Right lobe of liver (tissue), 6 donors: ENCODE data around the gene ABCB10. TPM values are rescaled to one million over a fixed set of nuclear protein-coding genes. Genes with fewer than 3 reads are reported as not detected.

Experiments
- ATAC-seq, 4 donors: fragments of 200-7000 bp; cut with Tn5 transposase; one replicate each; pipeline ENCODE4 v1.9.1; 2020; ENCODE audit warnings: mild to moderate bottlenecking in 4 of 4, moderate library complexity in 4 of 4
- DNase-seq, 3 donors: peaks; one replicate each; pipeline ENCODE4 v3.0.0-alpha.2; 2020
- H3K27ac ChIP-seq, 3 donors: fragments of 200-600 bp; one replicate each; pipeline ENCODE4 v1.8.0; 2022
- H3K27me3 ChIP-seq, 2 donors: fragments of 200-600 bp; one replicate each; pipeline ENCODE4 v1.8.0; 2022
- H3K36me3 ChIP-seq, 4 donors: fragments of 200-600 bp; sonication (generic) in 1 of 4; one replicate each; pipeline versions ENCODE4 v1.5.1 to v1.8.0; 2017 to 2022; ENCODE audit warnings: control low read depth in 1 of 4
- H3K4me1 ChIP-seq, 4 donors: fragments of 200-600 bp; sonication (generic) in 1 of 4; one replicate each; pipeline versions ENCODE4 v1.5.1 to v1.8.0; 2017 to 2022; ENCODE audit warnings: control low read depth in 1 of 4
- H3K4me3 ChIP-seq, 3 donors: fragments of 200-600 bp; one replicate each; pipeline ENCODE4 v1.8.0; 2022
- H3K9me3 ChIP-seq, 4 donors: fragments of 200-600 bp; sonication (generic) in 1 of 4; one replicate each; pipeline versions ENCODE4 v1.5.1 to v1.8.0; 2017 to 2022; ENCODE audit warnings: control low read depth in 1 of 4
- CTCF ChIP-seq, 4 donors: fragments of 200-600 bp in 3 of 4; fragments of 450-650 bp in 1 of 4; IDR thresholded peaks; one replicate each; pipeline versions ENCODE4 v1.5.1 to v1.8.0; 2016 to 2022; ENCODE audit warnings: antibody characterized with exemption in 4 of 4, mild to moderate bottlenecking in 2 of 4
- POLR2A ChIP-seq: fragments of 450-650 bp; IDR thresholded peaks from one replicate; pipeline ENCODE4 v1.6.1; 2017; ENCODE audit warnings: antibody characterized with exemption, mild to moderate bottlenecking
- WGBS: methylation state at CpG from one replicate; pipeline ENCODE4 v1.1.6; 2018; ENCODE audit warnings: low coverage, low lambda C conversion rate; ENCODE audit not compliant: insufficient coverage; ENCODE audit errors: missing lambda C conversion rate; 5-methylcytosine and 5-hydroxymethylcytosine counted together
- intact Hi-C, 2 donors: fragments of 100-400 bp; cut with DNase I; formaldehyde crosslinking; loops; one replicate each; pipeline versions ENCODE4 v1.11.2 to v1.14.1; 2022
- total RNA-seq, 6 experiments: library from RNA; depleted of rRNA in 2 of 6; stranded (reverse); fragments of >200 nt in 2 of 6; fragmentation: NEBNext Ultra II Directional in 3 of 6; extraction: Animal tissue kit (Norgen Biotek cat#: 25700) in 3 of 6; gene quantifications; one replicate each; pipeline versions ENCODE4 v1.1.0 to v1.2.4, GENCODE V29; 2016 to 2023
- donor health status: DM: no; HTN: yes; CAD: no.
- donor health status: DM: no; HTN: no; CAD: no.
- donor health status: DM: no; HTN: no; CAD: no.
- donor health status: DM: no; HTN: yes; CAD: no.
- donor health status: DM: no; HTN: yes; CAD: no.

Gene ABCB10
- total RNA-seq, 6 experiments from 2014 or later, result 12.9 to 16.2 (median 13.7) TPM

DNA sequence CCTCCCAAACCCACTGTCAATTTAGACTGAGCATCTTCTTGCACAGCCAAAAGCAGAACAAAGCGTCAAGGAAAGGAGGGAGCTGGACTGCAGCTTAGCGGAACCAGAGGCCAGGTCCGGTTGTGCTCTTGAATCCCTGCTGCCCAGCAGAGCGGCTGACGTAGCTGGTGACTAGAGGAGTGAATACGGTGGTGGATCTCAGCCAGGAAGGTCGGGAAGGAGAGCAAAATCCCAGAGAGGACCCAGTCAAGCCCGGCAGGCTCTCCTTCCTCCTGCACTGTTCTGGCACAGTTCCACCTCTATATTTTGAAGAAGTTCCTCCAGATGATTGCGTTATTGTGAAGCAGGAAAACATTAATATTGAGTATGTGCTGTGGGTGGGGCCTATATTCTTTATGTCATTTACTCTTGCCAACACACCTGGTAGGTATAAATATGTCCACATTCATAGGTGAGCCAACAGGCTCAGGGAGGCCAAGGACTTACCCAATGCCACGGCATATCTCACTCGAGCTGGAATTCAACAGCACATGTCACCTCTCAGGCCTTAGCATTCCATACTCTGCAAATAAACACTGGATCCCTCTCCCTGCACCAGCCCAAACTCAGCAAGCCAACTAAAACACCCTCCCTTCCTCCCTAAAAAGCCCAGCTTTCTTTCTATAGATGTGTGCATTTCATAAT is 23.6 kb upstream of the ABCB10 start:
- H3K36me3 ChIP-seq, result no peaks in the 10 kb centered on the region
- no peak overlapping the region for H3K27ac ChIP-seq
- peak; percentile 36 to 73 (median 53) for ATAC-seq
- intact Hi-C loops, result no loop called here
- peak in 1 of 3 donors; percentile 68 for DNase-seq
- 38% methylated on average over 10 of the region's 11 CpGs for WGBS
- no peaks in the 10 kb centered on the region for H3K4me1 ChIP-seq
- H3K4me3 ChIP-seq, result no peak overlapping the region
- H3K9me3 ChIP-seq, result no peaks in the 10 kb centered on the region
- no peak for TF ChIP-seq POLR2A
- no peaks in the 10 kb centered on the region for H3K27me3 ChIP-seq

- H3K9me3 ChIP-seq, result no peaks in the 10 kb centered on the region
- H3K27ac ChIP-seq, result no peak overlapping the region
- H3K4me3 ChIP-seq, result no peak overlapping the region
- no peaks in the 10 kb centered on the region for H3K36me3 ChIP-seq
- intact Hi-C loops, result no loop called here
- TF ChIP-seq POLR2A, result no peak
- no peak for TF ChIP-seq CTCF (IDR thresholded peaks at IDR 0.05)
- DNase-seq (no peak), ATAC-seq (peak in 1 of 4 donors; percentile 53)
- WGBS, result 22% methylated on average over 3 of the region's 3 CpGs
- no peaks in the 10 kb centered on the region for H3K4me1 ChIP-seq
- H3K27me3 ChIP-seq, result no peaks in the 10 kb centered on the region
Measured at GRCh38 chr1:229581485-229581884, 23.0 kb upstream of the ABCB10 start.

- WGBS, result 19% methylated on average over 8 of the region's 9 CpGs
- Histone ChIP-seq H3K36me3 (no peaks in the 10 kb centered on the region), H3K4me3 (no peak overlapping the region), H3K27ac (peak overlapping the region in 1 of 3 donors; percentile 8), H3K27me3 (no peaks in the 10 kb centered on the region), H3K9me3 (no peaks in the 10 kb centered on the region), H3K4me1 (no peaks in the 10 kb centered on the region)
- ATAC-seq (peak; percentile 72 to 83 (median 82)), DNase-seq (peak in 2 of 3 donors; percentile 40 to 54)
- intact Hi-C loops, result loop anchor here in 1 of 2 donors (10.0 kb wide), 1 partner anchor 46 kb away; the partner anchor contains the start of genes TAF5L and URB2
- TF ChIP-seq CTCF (IDR thresholded peaks at IDR 0.05), result no peak
- TF ChIP-seq POLR2A, result no peak
Measured at GRCh38 chr1:229579059-229579673, 20.7 kb upstream of the ABCB10 start.

DNA sequence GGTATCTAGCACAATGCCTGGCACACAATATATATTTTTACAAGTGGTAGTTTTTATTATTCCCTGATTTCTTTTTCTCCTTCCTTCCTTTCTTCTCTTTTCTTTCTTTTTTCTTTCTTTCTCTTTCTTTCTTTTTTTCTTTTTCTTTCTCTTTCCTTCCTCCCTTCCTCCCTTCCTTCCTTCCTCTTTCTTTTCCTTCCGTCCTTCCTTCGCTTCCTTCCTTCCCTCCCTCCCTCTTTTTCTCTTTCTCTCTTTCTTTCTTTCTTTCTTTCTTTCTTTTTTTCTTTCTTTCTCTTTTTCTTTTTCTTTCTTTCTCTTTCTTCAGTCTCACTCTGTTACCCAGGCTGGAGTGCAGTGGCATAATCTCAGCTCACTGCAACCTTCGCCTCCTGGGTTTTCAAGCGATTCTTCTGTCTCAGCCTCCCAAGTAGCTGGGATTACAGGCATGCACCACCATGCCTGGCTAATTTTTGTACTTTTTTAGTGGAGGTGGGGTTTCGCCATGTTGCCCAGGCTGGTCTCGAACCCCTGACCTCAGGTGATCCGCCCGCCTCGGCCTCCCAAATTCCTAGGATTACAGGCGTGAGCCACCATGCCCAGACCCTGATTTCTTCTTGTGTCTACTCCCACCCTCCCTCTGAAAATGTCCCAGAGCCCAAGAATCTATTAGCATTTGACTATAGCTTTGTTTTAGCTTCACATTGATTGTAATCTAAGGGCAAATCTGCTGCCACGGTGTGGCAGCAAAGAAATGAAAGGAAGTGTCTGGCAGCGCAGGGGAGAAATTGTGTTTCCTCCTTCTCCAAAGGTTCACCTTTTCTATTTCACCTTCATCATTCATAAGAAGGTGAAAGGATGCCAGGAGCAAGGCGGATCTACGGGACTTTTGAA is 19.9 kb upstream of the ABCB10 start:
- intact Hi-C loops, result loop anchor here in 1 of 2 donors (10.0 kb wide), 1 partner anchor 46 kb away; the partner anchor contains the start of genes TAF5L and URB2
- Histone ChIP-seq H3K36me3 (no peaks in the 10 kb centered on the region), H3K27me3 (no peaks in the 10 kb centered on the region), H3K4me3 (no peak overlapping the region), H3K4me1 (no peaks in the 10 kb centered on the region), H3K9me3 (no peaks in the 10 kb centered on the region), H3K27ac (peak overlapping the region in 1 of 3 donors; percentile 8)
- ATAC-seq (no peak), DNase-seq (no peak)
- TF ChIP-seq CTCF (IDR thresholded peaks at IDR 0.05) (no peak), POLR2A (no peak)
- whole genome bisulfite sequencing, result 66% methylated on average over 14 of the region's 14 CpGs
